Stimulated activated CD4-positive, alpha-beta T cell treated with anti-CD3 and anti-CD28 coated beads, Interleukin-15, amount 100 ng/mL, for 48 hours (primary cell): Measurements from ENCODE around the gene MED9.

Experiments used
- DNase-seq, 2 donors: peaks; one replicate each; pipeline ENCODE4 v3.0.0-alpha.2; 2020; ENCODE audit warnings: low read depth in 2 of 2

MED9 gene

DNA sequence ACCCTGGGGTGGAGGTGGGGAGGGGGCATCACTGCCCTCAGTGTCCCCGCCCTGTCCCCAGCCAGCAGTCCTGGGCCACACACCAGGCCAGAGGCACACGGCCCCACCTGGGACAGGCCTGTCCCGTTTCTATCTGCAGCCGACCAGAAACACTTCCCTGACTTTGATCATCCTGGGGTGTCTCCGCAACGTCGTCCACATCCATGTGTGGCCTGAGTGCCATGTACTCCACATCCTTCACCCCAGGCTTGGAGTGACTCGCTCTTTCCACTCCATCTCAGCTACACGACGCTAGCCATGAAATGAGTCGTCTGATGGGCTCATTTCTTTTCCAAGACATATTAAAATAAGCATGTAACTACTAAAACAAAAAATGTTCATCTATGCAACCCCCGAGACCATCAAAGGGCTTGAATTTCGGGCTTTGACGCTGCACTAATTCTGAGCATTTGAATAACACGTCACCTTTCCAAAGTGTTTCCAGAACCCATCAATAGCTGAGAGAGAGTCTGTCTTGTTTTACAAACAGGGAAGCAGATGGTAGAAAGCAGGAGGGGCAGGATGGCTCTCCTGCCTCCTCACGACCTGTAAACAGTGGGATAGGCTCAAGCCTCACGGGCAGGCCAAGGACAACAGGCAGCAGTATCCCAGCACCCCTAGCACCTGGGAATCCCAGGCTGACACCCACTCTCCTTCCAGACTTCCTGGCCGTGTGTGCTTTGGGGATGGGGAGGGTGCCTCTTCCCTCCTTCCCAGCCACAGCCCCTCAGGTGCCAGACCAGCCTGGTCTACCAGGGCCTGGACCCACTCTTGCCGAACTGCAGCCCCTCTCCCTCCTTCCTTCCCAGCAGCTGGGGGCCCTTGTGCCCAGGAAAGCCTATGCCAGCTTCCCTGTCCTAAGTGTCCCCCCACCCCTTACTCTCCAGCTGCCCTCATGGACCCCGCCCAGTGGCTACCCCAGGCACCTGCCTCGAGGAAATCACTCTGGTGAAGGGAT is 39.4 kb downstream of the MED9 start:
- no peak for DNase-seq

DNA sequence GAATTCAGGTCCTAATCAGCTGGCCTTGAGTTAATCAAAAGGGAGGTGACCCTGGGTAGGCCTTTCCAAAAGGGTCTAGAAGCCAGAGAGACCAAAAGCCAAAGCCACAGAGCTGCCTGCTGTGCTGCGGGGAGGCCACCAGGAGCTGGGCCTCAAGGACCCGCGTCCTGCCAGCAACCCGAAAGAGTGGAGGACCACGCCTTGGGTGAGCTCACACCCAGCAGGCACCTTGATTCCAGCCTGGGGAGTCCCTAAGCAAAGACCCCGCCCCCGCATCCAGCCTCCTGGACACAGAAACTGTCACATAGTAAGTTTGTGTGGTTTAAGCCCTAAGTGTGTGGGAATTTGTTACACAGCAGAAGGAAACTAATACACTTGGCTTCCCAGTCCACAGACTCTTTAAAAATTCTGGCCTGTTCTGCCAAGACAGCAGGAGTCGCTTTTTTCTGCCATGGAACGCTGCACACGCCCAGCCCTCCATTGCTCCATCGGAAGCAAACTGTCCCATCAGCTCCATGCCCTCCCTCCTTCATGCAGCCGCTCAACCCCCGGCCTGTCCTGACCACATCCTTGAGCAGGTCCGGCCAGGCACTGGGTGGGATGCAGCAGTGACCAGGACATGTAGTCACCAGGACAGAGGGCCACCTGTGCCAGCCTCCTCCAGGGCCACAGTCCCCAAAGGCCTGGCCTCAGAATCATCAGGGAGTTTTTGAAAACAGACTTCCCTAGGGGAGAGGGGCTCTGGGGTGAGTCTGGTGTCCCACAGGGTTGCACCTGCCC is 40.3 kb downstream of the MED9 start:
- no peak for DNase-seq

DNA sequence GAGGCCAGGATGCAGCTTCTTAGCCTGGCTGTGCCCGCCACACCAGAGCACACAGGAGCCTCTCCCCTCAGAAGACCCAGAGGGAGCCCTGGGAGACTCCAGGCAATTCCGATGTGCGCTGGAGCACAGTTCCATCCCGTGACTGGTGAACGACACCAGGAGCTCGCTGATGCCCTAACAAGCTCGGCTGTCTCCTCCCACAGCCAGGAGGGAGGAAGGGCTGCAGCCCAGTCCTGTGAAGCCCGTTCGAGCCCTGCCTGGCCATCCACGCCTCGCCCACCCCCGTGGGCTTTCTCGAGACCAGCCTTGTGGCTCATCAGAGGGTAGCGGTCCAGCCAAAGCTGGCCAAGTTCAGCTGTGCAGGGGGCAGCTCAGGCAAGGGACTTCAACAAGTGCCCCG is 41.2 kb downstream of the MED9 start:
- DNase-seq: no peak

DNA sequence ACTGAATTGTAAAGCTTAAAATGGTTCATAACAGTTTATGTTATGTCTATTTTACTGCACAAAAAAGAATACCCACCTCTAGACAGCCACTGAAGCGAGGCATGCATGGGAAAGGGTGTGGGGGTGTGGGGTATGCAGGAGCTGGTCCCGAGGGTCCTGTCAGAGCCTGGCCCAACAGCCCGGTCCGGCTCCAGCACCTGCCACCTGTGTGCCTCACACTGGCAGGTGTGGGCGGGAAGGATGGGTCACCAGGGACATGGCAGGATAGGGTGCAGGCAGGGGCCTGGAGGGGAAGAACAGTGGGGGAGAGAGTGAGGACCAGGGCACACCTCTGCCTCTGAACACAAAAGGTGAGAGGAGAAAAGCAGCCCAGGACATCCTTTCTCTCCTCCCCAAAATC is 42.2 kb downstream of the MED9 start:
- DNase-seq: no peak

DNA sequence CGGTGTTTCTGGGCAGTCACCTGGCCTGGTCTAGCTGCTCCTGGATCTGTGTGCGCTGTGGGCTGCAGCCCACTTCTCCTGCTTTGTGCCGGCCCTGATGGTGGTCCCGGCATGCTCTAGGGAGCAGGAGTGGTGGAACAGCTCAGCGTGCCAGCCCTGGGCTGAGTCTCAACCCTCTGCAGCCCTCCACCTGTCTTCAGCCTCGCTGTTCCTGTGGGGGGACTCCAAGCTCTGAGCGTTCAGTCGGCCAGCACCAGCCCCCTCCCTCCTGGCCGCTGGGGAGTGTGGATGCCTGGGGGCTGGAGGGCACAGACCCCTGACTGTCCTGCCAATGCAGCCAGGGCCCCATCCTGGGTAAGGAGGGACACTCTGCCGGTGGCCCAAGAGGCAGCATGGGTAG is 43.1 kb downstream of the MED9 start:
- DNase-seq: no peak

DNA sequence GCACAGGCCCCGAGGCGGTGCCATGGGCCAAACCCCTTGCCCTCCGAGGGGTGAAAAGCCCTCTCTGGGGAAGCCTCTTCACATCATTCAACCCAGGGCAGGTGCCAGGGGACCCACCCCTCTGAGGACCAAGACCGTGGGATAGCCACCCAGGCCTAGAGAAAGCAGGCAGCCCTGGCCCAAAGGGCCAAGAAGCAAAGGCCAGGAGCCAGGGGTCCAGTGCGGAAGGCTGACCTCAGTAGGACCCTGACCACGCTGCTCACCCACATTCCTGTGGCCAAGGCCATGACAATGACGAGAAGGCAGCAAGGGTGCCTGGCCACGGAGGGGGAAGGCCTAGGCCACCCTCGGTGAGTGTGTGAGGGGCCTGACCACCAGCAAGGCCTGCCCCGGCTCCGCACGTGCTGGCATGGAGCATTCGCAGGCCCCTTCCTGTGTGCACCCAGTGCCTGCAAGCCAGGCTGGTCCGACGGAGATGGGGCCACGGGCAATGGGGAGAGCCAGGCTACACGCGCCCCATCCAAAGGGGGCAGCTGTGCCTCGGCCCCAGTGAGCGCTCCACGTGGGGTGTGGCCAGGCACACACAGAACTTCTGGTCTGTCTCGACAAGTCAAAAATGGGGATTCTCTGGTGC is 43.9 kb downstream of the MED9 start:
- no peak for DNase-seq

DNA sequence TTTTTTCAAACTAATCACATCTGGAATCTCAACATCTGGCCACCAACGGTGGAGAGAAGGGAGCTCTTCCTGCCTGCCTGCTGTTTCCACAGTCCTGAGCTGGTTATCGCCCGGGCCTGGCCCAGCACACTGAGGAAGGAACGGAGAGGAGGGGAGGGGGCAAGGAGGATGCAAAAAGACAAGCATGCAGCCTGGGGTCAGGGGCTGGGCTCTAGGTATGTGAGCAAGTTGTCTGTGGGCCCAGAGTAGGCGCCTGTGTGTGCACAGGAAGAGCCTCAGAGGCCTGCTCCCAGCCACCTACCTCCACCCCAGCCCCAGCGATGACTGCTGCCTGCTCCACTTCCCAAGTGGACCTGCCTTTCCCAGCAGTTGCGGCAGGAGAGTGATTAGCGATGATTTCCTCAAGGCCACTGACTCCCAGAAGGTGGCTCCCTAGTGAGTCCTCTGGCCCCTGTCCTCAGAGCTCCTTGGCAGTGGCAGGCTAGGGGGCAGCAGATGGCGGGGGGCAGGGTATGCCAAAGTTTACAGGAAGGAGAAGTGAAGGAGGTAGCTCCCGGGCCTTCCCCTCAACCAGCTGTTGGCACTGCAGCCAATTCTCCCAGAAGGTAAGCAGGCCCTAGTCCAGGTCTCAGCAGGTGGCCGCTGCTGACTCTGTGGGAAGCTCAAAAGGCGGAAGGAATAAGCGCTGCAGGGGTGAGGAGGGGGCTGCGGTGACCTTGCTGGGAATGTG is 46.4 kb downstream of the MED9 start:
- no peak for DNase-seq

DNA sequence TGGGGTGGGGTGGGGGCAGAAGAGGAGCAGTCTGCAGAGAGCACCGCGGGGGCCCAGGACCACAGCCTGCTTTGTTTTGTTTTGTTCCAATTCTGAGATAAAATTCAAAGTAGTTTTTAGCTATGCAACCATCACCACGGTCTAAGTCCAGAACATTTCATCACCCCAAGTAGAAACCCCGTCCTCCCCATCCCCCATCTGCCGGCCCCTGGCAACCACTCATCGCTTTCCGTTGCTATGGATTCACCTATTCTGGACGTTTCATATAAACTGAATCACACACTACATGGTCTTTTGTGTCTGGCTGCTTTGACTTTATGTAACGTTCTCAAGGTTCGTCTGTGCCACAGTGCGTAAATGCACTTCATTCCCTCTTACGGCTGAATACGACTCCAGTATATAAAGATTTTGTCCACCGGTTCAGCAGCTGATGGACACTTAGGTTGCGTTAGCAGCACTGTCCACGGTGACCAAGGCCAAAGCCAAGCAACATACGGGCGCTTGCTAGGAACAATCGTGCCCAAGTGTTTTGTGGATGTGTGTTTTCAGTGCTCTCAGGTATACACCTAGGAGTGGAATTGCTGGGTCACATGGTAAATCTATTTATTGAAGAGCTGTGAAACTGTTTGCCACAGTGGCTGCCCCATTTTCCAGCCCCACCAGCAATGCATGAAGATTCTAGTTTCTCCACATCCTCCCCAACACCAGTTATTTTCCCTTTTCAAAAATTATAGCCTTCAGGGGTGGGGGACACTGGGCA is 47.1 kb downstream of the MED9 start:
- DNase-seq: no peak

DNA sequence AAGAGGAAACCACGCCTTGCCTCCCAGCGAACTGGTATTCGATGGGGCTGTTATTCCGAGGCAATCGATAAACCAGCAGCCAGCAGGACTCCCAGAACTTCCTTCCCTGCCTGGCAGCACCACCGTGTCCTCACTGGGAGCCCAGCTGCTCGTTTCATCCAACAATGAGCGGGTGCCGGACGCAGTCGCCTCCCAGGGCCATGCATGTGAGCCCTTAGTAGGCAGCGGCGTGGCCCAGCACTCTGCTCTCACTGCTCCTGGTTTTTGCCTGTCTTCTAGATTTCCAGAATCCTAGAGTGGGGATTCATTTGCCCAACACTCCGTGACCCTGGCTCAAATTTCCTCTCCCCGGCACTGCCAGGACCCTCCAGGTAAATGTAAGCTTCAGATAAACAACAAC is 48.5 kb downstream of the MED9 start:
- DNase-seq: no peak

DNA sequence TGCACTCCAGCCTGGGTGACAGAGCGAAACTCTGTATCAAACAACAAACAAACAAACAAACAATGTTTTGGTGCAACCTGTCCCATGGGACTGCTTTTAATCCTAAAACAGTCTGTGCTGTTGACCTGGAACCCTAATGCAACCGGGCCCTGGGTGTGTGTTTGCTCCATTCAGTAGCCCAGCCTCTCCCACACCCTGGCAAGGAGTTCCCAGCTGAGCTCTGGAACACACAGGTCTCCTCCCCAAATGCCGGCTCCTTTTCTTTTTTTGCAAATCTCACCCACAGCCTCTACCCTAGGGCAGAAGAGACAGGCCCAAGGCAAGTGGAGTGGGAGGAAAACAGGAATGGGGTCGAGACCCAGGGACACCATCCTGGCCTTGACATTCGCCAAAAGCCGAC is 49.2 kb downstream of the MED9 start:
- DNase-seq: no peak

DNA sequence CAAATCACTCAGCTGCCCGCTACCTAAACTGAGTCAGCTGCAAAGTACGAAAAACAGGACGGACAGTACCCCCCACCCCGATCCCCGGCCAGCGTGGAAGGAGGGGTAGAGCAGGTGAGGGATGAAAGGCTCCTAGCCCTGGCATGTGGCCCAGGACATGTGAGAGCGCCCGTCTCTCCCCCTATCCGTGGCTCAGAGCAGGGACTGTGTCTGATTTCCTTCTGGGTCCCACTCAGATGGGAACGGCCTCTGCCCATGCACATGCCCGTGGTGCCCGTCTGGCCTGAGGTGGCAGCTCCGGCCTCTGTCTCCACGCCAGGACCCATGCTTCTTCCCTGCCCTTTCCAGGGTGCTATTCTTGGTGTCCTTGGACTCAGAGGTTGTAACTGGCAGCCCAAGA is 49.6 kb downstream of the MED9 start:
- DNase-seq: no peak

DNA sequence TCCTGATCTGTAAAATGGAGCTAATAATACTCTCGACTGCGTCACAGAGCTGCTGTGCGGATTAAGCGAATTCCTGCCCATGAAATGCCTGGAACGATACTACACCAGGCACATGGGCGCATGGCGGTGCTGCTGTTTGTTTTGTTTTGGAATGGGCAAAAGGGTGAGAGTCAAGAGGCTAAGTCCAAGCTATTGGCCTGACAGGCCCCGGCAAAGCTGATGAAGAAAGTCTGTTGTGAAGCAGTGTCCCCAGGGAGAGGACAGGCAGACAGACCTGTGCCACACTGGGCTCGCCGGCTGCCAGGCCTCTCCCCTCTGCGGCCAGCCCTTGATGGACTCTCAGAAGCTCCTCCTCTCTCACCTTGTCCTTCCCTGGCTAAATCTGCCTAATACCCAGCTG is 50.7 kb downstream of the MED9 start:
- DNase-seq: no peak

DNA sequence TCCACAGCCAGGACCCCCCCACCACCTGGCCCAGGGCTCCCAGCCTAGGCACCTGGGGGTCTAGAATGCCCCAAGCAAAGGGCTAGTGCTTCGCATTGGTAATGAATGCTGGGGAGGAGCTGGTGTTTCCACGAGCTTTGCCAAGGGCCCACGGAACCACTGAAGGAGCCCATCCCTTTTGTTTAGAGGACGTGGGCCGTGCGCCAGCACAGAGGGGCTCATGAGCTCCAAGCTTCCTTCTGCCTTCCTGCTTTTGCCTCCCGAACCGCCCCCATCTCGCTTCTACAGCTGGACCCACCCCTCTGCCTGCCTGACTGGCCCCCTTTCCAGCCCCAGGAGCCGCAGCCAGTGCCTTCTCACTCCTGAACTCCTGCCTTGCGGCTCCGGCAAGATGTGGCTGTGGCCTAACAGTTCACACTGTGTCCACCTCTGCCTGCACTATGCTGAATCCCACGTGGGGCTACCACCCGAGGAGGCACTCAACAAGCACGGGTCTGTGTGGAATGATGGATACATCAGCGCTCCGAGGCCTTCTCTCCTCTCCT is 51.2 kb downstream of the MED9 start:
- no peak for DNase-seq

DNA sequence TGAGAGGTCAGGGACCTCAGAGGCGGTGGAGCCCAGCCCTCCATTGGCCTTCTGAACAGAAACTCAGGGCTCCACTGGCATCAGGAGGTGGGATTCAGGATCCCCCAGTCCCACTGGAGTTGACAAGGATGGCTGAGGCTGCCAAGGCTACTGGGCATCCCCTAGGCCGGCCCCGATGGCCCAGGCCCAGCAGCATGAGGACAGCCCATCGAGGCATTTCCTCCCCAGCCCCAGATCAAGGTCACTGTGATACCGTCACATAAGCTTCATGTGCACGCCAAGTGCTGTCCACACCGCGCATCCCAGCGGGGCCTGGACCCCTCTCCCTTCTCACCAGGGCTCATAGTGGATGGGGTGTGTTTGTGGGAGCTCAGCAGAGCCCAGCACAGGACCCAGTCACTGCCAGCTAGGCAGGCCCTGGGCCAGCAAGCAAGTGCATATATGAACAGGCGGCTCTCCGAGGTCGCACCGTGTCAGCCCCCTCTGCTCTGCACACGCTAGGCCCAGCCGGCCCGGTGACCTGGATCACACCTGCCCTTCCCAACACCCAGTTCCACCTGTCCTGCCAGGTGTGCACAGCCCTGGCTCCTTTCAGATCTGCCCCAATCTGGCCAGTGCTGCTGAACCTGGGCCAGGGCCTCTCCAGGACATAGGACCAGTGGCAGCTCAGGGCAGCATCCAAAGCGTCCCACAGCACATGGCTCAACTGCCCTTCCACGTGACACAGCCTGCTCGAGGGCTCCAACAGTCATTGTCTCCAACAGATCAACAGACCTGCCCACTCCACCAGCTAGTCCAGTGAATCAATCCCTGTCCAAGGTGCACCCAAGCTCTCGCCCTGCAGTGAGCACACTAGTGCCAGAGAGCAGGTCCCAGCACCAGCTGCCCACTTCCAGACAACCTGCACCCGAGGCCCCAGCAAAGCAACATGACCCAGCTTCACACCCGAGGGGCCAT is 52.2 kb downstream of the MED9 start:
- DNase-seq: no peak

DNA sequence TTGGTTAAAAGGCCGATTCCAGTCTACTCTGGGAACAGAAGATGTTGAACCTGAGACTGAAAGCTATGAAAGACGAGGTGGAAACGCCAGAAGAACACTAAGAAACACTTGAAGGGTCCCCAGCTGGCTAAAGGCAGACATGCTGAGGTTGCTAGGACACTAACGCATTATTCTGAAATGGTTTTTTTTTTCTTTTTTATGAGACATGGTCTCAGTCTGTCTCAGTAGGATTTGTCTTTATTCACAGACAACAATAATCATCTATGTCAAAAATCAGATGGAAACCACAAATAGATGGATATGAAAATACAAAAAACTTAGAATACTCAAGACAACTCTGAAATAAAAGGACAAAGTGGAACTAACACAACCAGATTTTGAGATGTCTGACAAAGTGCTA is 54.4 kb downstream of the MED9 start:
- no peak for DNase-seq

DNA sequence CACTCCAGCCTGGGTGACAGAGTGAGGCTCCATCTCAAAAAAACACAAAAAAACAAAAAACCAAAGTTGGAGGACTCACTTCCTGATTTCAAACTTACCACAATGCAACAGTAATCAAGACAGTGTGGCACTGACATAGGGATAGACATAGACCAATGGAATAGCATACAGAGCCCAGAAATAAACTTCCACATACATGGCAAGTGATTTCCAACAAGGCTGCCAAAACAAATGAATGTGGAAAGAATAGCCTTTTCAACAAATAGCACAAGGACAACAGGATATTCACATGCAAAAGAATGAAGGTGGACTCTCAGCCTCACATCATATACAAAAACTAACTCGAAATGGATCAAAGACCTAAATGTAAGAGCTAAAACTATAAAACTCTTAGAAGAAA is 56.2 kb downstream of the MED9 start:
- no peak for DNase-seq

DNA sequence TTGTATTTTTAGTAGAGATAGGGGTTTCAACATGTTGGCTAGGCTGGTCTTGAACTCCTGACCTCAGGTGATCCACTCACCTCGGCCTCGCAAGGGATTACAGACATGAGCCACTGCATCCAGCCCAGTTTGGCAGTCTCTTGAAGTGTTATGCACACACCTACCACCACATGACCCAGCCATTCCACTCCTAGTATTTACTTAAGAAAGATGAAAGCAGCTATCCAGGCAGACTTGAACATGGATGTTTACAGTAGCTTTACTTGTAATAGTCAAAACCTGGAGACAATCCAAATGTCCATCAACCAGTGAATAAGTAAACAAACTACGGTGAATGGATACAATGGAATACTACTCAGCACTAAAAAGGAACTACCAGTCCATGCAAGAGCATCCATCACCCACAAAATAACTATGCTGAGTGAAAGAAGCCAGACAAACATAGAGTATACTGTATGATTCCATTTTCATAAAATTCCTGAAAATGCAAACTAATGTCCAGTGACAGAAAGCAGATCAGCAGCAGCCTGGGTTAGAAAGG is 57.2 kb downstream of the MED9 start:
- DNase-seq: no peak

DNA sequence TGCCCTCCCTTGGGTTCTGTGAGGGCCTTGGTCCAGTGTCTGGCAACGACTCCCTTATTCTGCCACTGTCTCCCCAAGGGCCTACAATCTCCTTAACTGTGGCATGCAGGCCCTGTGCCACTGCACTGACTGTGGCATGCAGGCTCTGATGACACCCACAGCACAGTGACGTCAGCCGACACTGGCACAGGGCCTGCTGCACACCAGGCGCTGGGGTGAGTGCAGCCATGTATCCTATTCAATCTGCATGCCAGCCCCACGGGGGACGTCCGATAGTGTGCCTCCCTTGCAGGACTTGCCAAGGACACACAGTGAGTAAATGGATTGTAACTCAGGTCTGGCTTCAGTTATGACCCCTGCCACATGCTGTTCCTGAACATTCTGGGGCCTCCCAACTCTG is 59.2 kb downstream of the MED9 start:
- no peak for DNase-seq

DNA sequence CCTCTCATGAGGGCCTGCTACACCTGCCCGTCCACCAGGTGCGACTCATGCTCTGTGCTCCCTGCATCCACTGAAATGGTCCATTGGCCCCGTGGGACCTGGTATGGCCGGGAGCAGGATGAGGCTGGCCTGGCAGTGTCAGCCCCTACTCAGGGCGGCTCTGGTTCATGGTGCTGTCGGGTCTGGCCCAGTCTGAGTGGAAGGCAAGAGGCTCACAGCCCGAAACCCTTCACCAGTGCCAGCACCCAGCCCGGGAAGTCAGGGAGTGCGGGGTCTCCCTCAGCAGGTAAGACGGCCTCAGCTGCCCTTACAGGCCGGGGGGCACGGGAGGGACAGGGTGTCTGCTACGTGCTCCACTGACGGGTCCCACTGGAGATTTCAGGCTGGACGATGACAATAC is 59.9 kb downstream of the MED9 start:
- no peak for DNase-seq
